ENCODE measurements around the gene CRKL. TPM values are rescaled to one million over a fixed set of nuclear protein-coding genes. Genes with fewer than 3 reads are reported as not detected.
"Not testable (repeated sequence)": the region's sequence is repeated elsewhere in the genome, so short reads cannot be mapped to it uniquely, and the experiment has no call there.

The CRKL gene
- total RNA-seq, 1 experiment from 2014 or later: 69.9 TPM

- H3K27ac Mint-ChIP-seq (ENCODE audit: unreplicated experiment): no peak overlapping the region
- no peak for TF ChIP-seq CTCF (IDR thresholded peaks at IDR 0.05; ENCODE audit: unreplicated experiment)
- CTCF ChIA-PET: interaction anchor here (0.7 kb wide), 4 partner anchors 8 to 74 kb away, joined by 4 to 10 read pairs (median 6); no protein-coding TSS in a partner anchor
- H3K36me3 Mint-ChIP-seq (ENCODE audit: insufficient read depth, unreplicated experiment): peaks cover 6% of the 10 kb centered on the region
- BruUV-seq (replicated peaks): no TSS peak
- no peak for DNase-seq
- H3K4me1 Mint-ChIP-seq (ENCODE audit: low read depth, unreplicated experiment): peaks cover 33% of the 10 kb centered on the region
- intact Hi-C loops (cut with micrococcal nuclease; ENCODE audit: unreplicated experiment): no loop called here
- no peak overlapping the region for H3K4me3 Mint-ChIP-seq (ENCODE audit: low read depth, unreplicated experiment)
- H3K9me3 Mint-ChIP-seq (ENCODE audit: low read depth, unreplicated experiment): no peaks in the 10 kb centered on the region
- no peaks in the 10 kb centered on the region for H3K27me3 Mint-ChIP-seq (ENCODE audit: unreplicated experiment)
These were observed 11.4 kb downstream of the CRKL start for GRCh38 chr22:20928573-20928967.

GRCh38 chr22:20930004-20930403 is 12.8 kb downstream of the CRKL start:
- H3K9me3 Mint-ChIP-seq (ENCODE audit: low read depth, unreplicated experiment): no peaks in the 10 kb centered on the region
- CTCF ChIA-PET: interaction anchor here (0.6 kb wide), 1 partner anchor 115 kb away, joined by 8 read pairs; no protein-coding TSS in a partner anchor
- peaks cover 33% of the 10 kb centered on the region for H3K4me1 Mint-ChIP-seq (ENCODE audit: low read depth, unreplicated experiment)
- H3K36me3 Mint-ChIP-seq (ENCODE audit: insufficient read depth, unreplicated experiment): peaks cover 15% of the 10 kb centered on the region
- no peak for TF ChIP-seq CTCF (IDR thresholded peaks at IDR 0.05; ENCODE audit: unreplicated experiment)
- no peak overlapping the region for H3K4me3 Mint-ChIP-seq (ENCODE audit: low read depth, unreplicated experiment)
- BruUV-seq (replicated peaks): no TSS peak
- H3K27me3 Mint-ChIP-seq (ENCODE audit: unreplicated experiment): no peaks in the 10 kb centered on the region
- no peak for DNase-seq
- intact Hi-C loops (cut with micrococcal nuclease; ENCODE audit: unreplicated experiment): no loop called here
- H3K27ac Mint-ChIP-seq (ENCODE audit: unreplicated experiment): no peak overlapping the region

GRCh38 chr22:20930435-20930834 is 13.2 kb downstream of the CRKL start:
- CTCF ChIA-PET: interaction anchor here (0.6 kb wide), 2 partner anchors 42 to 115 kb away, joined by 8 to 10 read pairs; no protein-coding TSS in a partner anchor
- H3K27ac Mint-ChIP-seq (ENCODE audit: unreplicated experiment); H3K9me3 Mint-ChIP-seq (ENCODE audit: low read depth, unreplicated experiment); DNase-seq; intact Hi-C loops (cut with micrococcal nuclease; ENCODE audit: unreplicated experiment); H3K27me3 Mint-ChIP-seq (ENCODE audit: unreplicated experiment); BruUV-seq (replicated peaks); H3K4me3 Mint-ChIP-seq (ENCODE audit: low read depth, unreplicated experiment): not testable (repeated sequence)
- Mint-ChIP-seq H3K36me3 (ENCODE audit: insufficient read depth, unreplicated experiment) (peaks cover 19% of the 10 kb centered on the region), H3K4me1 (ENCODE audit: low read depth, unreplicated experiment) (peaks cover 29% of the 10 kb centered on the region)

- no peak for TF ChIP-seq CTCF (IDR thresholded peaks at IDR 0.05; ENCODE audit: unreplicated experiment)
- H3K27me3 Mint-ChIP-seq (ENCODE audit: unreplicated experiment): no peaks in the 10 kb centered on the region
- peaks cover 21% of the 10 kb centered on the region for H3K4me1 Mint-ChIP-seq (ENCODE audit: low read depth, unreplicated experiment)
- H3K4me3 Mint-ChIP-seq (ENCODE audit: low read depth, unreplicated experiment): no peak overlapping the region
- CTCF ChIA-PET: interaction anchor here (0.6 to 0.8 kb wide), 2 partner anchors 13 to 41 kb away, joined by 3 to 10 read pairs; no protein-coding TSS in a partner anchor
- BruUV-seq (replicated peaks): no TSS peak
- intact Hi-C loops (cut with micrococcal nuclease; ENCODE audit: unreplicated experiment): no loop called here
- no peak for DNase-seq
- no peaks in the 10 kb centered on the region for H3K9me3 Mint-ChIP-seq (ENCODE audit: low read depth, unreplicated experiment)
- no peak overlapping the region for H3K27ac Mint-ChIP-seq (ENCODE audit: unreplicated experiment)
- H3K36me3 Mint-ChIP-seq (ENCODE audit: insufficient read depth, unreplicated experiment): peaks cover 21% of the 10 kb centered on the region
These were observed 14.0 kb downstream of the CRKL start for GRCh38 chr22:20931126-20931654.

- Mint-ChIP-seq H3K4me1 (ENCODE audit: low read depth, unreplicated experiment) (peaks cover 40% of the 10 kb centered on the region), H3K27ac (ENCODE audit: unreplicated experiment) (no peak overlapping the region), H3K9me3 (ENCODE audit: low read depth, unreplicated experiment) (no peaks in the 10 kb centered on the region), H3K4me3 (ENCODE audit: low read depth, unreplicated experiment) (no peak overlapping the region), H3K36me3 (ENCODE audit: insufficient read depth, unreplicated experiment) (peaks cover 25% of the 10 kb centered on the region), H3K27me3 (ENCODE audit: unreplicated experiment) (no peaks in the 10 kb centered on the region)
- intact Hi-C loops (cut with micrococcal nuclease; ENCODE audit: unreplicated experiment): no loop called here
- BruUV-seq (replicated peaks): no TSS peak
- TF ChIP-seq CTCF (IDR thresholded peaks at IDR 0.05; ENCODE audit: unreplicated experiment): no peak
- CTCF ChIA-PET: no interaction called here
- no peak for DNase-seq
These were observed 16.7 kb downstream of the CRKL start for GRCh38 chr22:20933910-20934309.

- H3K9me3 Mint-ChIP-seq (ENCODE audit: low read depth, unreplicated experiment); BruUV-seq (replicated peaks); intact Hi-C loops (cut with micrococcal nuclease; ENCODE audit: unreplicated experiment); H3K4me3 Mint-ChIP-seq (ENCODE audit: low read depth, unreplicated experiment); CTCF ChIA-PET; DNase-seq; H3K27ac Mint-ChIP-seq (ENCODE audit: unreplicated experiment); H3K27me3 Mint-ChIP-seq (ENCODE audit: unreplicated experiment): not testable (repeated sequence)
- Mint-ChIP-seq H3K36me3 (ENCODE audit: insufficient read depth, unreplicated experiment) (peaks cover 34% of the 10 kb centered on the region), H3K4me1 (ENCODE audit: low read depth, unreplicated experiment) (peaks cover 45% of the 10 kb centered on the region)
These were observed 17.8 kb downstream of the CRKL start for GRCh38 chr22:20935049-20935448.
